OCI-LY1 (cell line): ENCODE results near the gene TIAM1.

Experiments
- H2AFZ ChIP-seq: fragments of 200-600 bp; sonication (generic), shearing (Covaris generic); 2 replicates; pipeline ENCODE4 v1.6.0; 2014; ENCODE audit warnings: antibody characterized with exemption, mild to moderate bottlenecking, low read length
- H3F3A ChIP-seq: fragments of 200-600 bp; sonication (generic), shearing (Covaris generic); 2 replicates; pipeline ENCODE4 v1.6.0; 2014; ENCODE audit warnings: mild to moderate bottlenecking, antibody characterized with exemption, low read length, moderate library complexity; ENCODE audit not compliant: insufficient read depth
- H3K27ac ChIP-seq: fragments of 200-600 bp; sonication (generic); 2 replicates; pipeline ENCODE4 v1.5.1; 2014; ENCODE audit warnings: low read length, mixed run types, mild to moderate bottlenecking, low read depth; ENCODE audit not compliant: poor library complexity, severe bottlenecking
- H3K27me3 ChIP-seq: fragments of 200-600 bp; sonication (generic); 2 replicates; pipeline ENCODE4 v1.6.0; 2014; ENCODE audit warnings: antibody characterized with exemption, mild to moderate bottlenecking, low read length, moderate library complexity; ENCODE audit not compliant: insufficient read depth
- H3K36me3 ChIP-seq: fragments of 200-600 bp; sonication (generic); 2 replicates; pipeline ENCODE4 v1.6.1; 2014; ENCODE audit warnings: mild to moderate bottlenecking, antibody characterized with exemption, low read length, moderate library complexity, mixed read lengths; ENCODE audit not compliant: insufficient read depth
- H3K4me1 ChIP-seq: fragments of 200-600 bp; sonication (generic); 2 replicates; pipeline ENCODE4 v1.5.1; 2014; ENCODE audit warnings: mild to moderate bottlenecking, low read length, moderate library complexity; ENCODE audit not compliant: insufficient read depth, severe bottlenecking
- H3K4me2 ChIP-seq: fragments of 200-600 bp; sonication (generic), shearing (Covaris generic); 2 replicates; pipeline ENCODE4 v1.6.1; 2014; ENCODE audit warnings: low read length
- H3K4me3 ChIP-seq: fragments of 200-600 bp; sonication (generic); 2 replicates; pipeline ENCODE4 v1.5.1; 2014; ENCODE audit warnings: low read length, low read depth, mild to moderate bottlenecking, mixed read lengths; ENCODE audit not compliant: poor library complexity, severe bottlenecking
- H3K79me2 ChIP-seq: fragments of 200-600 bp; shearing (Covaris generic); 2 replicates; pipeline ENCODE4 v1.6.1; 2016; ENCODE audit warnings: mixed run types, low read length, mixed read lengths; ENCODE audit not compliant: insufficient read depth
- H3K9ac ChIP-seq: fragments of 200-600 bp; sonication (generic), shearing (Covaris generic); 2 replicates; pipeline ENCODE4 v1.6.1; 2014; ENCODE audit warnings: mild to moderate bottlenecking, low read length, mixed read lengths
- H3K9me2 ChIP-seq: fragments of 200-600 bp; sonication (generic), shearing (Covaris generic); 2 replicates; pipeline ENCODE4 v1.6.1; 2014; ENCODE audit warnings: low read depth, mild to moderate bottlenecking, low read length, mixed read lengths
- H3K9me3 ChIP-seq: fragments of 200-600 bp; shearing (Covaris generic); 2 replicates; pipeline ENCODE4 v1.6.1; 2014; ENCODE audit warnings: low read length, mixed read lengths
- H4K20me1 ChIP-seq: fragments of 200-600 bp; sonication (generic), shearing (Covaris generic); 2 replicates; pipeline ENCODE4 v1.6.0; 2016; ENCODE audit warnings: mild to moderate bottlenecking, low read length; ENCODE audit not compliant: insufficient read depth
- CTCF ChIP-seq: fragments of 200-600 bp; sonication (generic), shearing (Covaris generic); IDR thresholded peaks from 2 replicates; pipeline ENCODE4 v1.5.1; 2017; ENCODE audit warnings: mild to moderate bottlenecking, antibody characterized with exemption, low read length, moderate library complexity, mixed read lengths
- EZH2 ChIP-seq: fragments of 200-600 bp; sonication (generic), shearing (Covaris generic); IDR thresholded peaks from 2 replicates; pipeline ENCODE4 v1.8.0; 2017; ENCODE audit warnings: borderline replicate concordance, mixed run types, mild to moderate bottlenecking, antibody characterized with exemption, low read length, moderate library complexity, mixed read lengths

Gene TIAM1

GRCh38 chr21:31363720-31364119, 19.7 kb upstream of the TIAM1 start:
- TF ChIP-seq CTCF (no peak), EZH2 (no peak)
- H3K4me1 ChIP-seq = no peaks in the 10 kb centered on the region
- no peaks in the 10 kb centered on the region for H3K9me2 ChIP-seq
- no peak overlapping the region for H2AFZ ChIP-seq
- H3K4me3 ChIP-seq = no peak overlapping the region
- no peak overlapping the region for H3K27ac ChIP-seq
- no peak overlapping the region for H3K9ac ChIP-seq
- H3F3A ChIP-seq = no peaks in the 10 kb centered on the region
- H4K20me1 ChIP-seq = no peaks in the 10 kb centered on the region
- no peaks in the 10 kb centered on the region for H3K9me3 ChIP-seq
- H3K27me3 ChIP-seq = no peaks in the 10 kb centered on the region
- no peak overlapping the region for H3K4me2 ChIP-seq
- no peaks in the 10 kb centered on the region for H3K79me2 ChIP-seq
- H3K36me3 ChIP-seq = no peaks in the 10 kb centered on the region

GRCh38 chr21:31360717-31361116, 16.7 kb upstream of the TIAM1 start:
- Histone ChIP-seq H3F3A (no peaks in the 10 kb centered on the region), H3K27ac (no peak overlapping the region), H3K79me2 (no peaks in the 10 kb centered on the region), H3K4me1 (no peaks in the 10 kb centered on the region), H3K27me3 (no peaks in the 10 kb centered on the region), H3K4me2 (no peak overlapping the region), H3K9me3 (no peaks in the 10 kb centered on the region), H3K4me3 (no peak overlapping the region), H4K20me1 (no peaks in the 10 kb centered on the region), H3K9me2 (no peaks in the 10 kb centered on the region), H2AFZ (no peak overlapping the region), H3K9ac (no peak overlapping the region), H3K36me3 (no peaks in the 10 kb centered on the region)
- TF ChIP-seq CTCF (no peak), EZH2 (no peak)

GRCh38 chr21:31358158-31358557, 14.1 kb upstream of the TIAM1 start:
- H4K20me1 ChIP-seq = no peaks in the 10 kb centered on the region
- no peak for TF ChIP-seq EZH2
- TF ChIP-seq CTCF = no peak
- no peaks in the 10 kb centered on the region for H3K9me2 ChIP-seq
- no peak overlapping the region for H3K4me2 ChIP-seq
- no peaks in the 10 kb centered on the region for H3K79me2 ChIP-seq
- H3K4me1 ChIP-seq = no peaks in the 10 kb centered on the region
- no peaks in the 10 kb centered on the region for H3K9me3 ChIP-seq
- no peak overlapping the region for H3K9ac ChIP-seq
- H3F3A ChIP-seq = no peaks in the 10 kb centered on the region
- no peaks in the 10 kb centered on the region for H3K36me3 ChIP-seq
- H3K4me3 ChIP-seq = no peak overlapping the region
- no peaks in the 10 kb centered on the region for H3K27me3 ChIP-seq
- H3K27ac ChIP-seq = no peak overlapping the region
- no peak overlapping the region for H2AFZ ChIP-seq
